Adrenal gland (tissue), 12 donors: ENCODE results near the gene HS2ST1. TPM values are rescaled to one million over a fixed set of nuclear protein-coding genes. Genes with fewer than 3 reads are reported as not detected.

Source experiments
- DNase-seq, 7 donors: peaks; one replicate each; pipeline ENCODE4 v3.0.0-alpha.2; 2019 to 2020
- H3K27ac ChIP-seq, 5 donors: fragments of 200-600 bp; sonication (generic) in 4 of 5; 1 replicate in 3 of 5; 2 replicates in 2 of 5; pipeline versions ENCODE4 v1.5.1 to v1.8.0; 2016 to 2020; ENCODE audit warnings: mild to moderate bottlenecking in 1 of 5
- H3K27me3 ChIP-seq: fragments of 200-600 bp; 2 replicates; pipeline ENCODE4 v1.8.0; 2021
- H3K36me3 ChIP-seq, 2 donors: fragments of 200-600 bp; replicated peaks in 1 of 2; 1 replicate in 1 of 2; 2 replicates in 1 of 2; pipeline versions ENCODE4 v1.5.1 to v1.8.0; 2018 to 2022
- H3K4me1 ChIP-seq, 2 donors: fragments of 200-600 bp; replicated peaks in 1 of 2; 1 replicate in 1 of 2; 2 replicates in 1 of 2; pipeline versions ENCODE4 v1.5.1 to v1.8.0; 2018 to 2021
- H3K4me3 ChIP-seq, 4 donors: fragments of 200-600 bp; sonication (generic) in 3 of 4; one replicate each; pipeline ENCODE4 v1.5.1; 2016 to 2018
- H3K9me3 ChIP-seq, 3 donors: fragments of 200-600 bp; sonication (generic) in 1 of 3; replicated peaks in 1 of 3; 1 replicate in 2 of 3; 2 replicates in 1 of 3; pipeline versions ENCODE4 v1.5.1 to v1.8.0; 2016 to 2021
- CTCF ChIP-seq, 6 experiments: fragments of 450-650 bp in 4 of 6; fragments of 200-600 bp in 2 of 6; sonication (generic) in 1 of 6; IDR thresholded peaks; 1 replicate in 5 of 6; 2 replicates in 1 of 6; pipeline versions ENCODE4 v1.5.1 to v1.8.0; 2016 to 2021; ENCODE audit warnings: antibody characterized with exemption in 6 of 6, mild to moderate bottlenecking in 2 of 6, moderate library complexity in 1 of 6
- POLR2A ChIP-seq, 2 donors: fragments of 450-650 bp; IDR thresholded peaks; one replicate each; pipeline ENCODE4 v1.6.1; 2017; ENCODE audit warnings: antibody characterized with exemption in 2 of 2, mild to moderate bottlenecking in 2 of 2, moderate library complexity in 1 of 2
- WGBS, 4 donors: extraction: QIAGEN DNeasy Blood & Tissue Kit in 2 of 4; methylation state at CpG; one replicate each; pipeline versions ENCODE4 v1.1.5 to v1.1.7; 2013 to 2017; 5-methylcytosine and 5-hydroxymethylcytosine counted together
- intact Hi-C, 2 donors: fragments of 100-400 bp; cut with DNase I; formaldehyde crosslinking; loops; one replicate each; pipeline versions ENCODE4 v1.14.1 to v1.15.0; 2022 to 2023
- polyA plus RNA-seq, 3 donors: library from polyadenylated mRNA; stranded (reverse); fragments of 200-250 nt in 2 of 3; fragments of 350-450 nt in 1 of 3; fragmentation: Illumina TruSeq in 1 of 3; extraction: RNeasy Lipid Tissue Mini Kit (QIAGEN cat#74804) in 1 of 3; gene quantifications; one replicate each; pipeline ENCODE4 v1.2.3, GENCODE V29; 2013 to 2014
- total RNA-seq, 9 donors: library from RNA; depleted of rRNA in 4 of 9; stranded (reverse); fragments of >200 nt in 4 of 9; fragments of 120-200 nt in 1 of 9; fragmentation: NEBNext Ultra II Directional in 1 of 9; extraction: Animal tissue kit (Norgen Biotek cat#: 25700) in 1 of 9; gene quantifications; one replicate each; pipeline versions ENCODE4 v1.1.0 to v1.2.4, GENCODE V29; 2013 to 2023
- donor health status: healthy with polysubstance abuse.
- donor health status: Bipolar disorder and iron deficiency.
- donor health status: DM: yes; HTN: yes; CAD: no.
- donor health status: DM: no; HTN: no; CAD: no.
- donor health status: DM: no; HTN: no; CAD: no.
- donor health status: DM: yes; HTN: yes; CAD: no.

Gene HS2ST1
- total and polyA plus RNA-seq, 12 donors, result 11.2 to 131 (median 46.5) TPM

DNA sequence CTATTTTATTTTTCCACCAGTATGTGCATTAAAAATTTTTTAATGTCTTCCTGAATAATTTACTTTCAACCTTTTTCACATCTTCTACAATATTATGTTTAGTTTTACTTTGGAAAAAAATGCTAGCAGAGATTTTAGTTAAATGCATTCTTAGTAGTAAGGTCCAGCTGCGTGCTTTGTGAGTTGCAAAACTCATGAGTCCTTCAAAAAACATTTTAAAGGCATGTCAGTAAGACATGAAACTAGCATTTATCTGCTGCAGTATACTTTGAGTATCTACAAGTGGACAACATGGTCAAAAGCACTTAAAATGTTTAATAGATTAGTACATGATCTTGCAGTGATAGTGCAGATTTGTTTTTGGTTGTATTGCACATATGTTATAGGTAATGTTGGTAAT is 139.0 kb downstream of the HS2ST1 start:
- TF ChIP-seq CTCF (IDR thresholded peaks at IDR 0.05) (no peak), POLR2A (IDR thresholded peaks at IDR 0.05) (no peak)
- DNase-seq, result no peak
- Histone ChIP-seq H3K4me1 (peaks cover 3 to 20% of the 10 kb centered on the region in 2 donors), H3K4me3 (no peak overlapping the region), H3K27me3 (no peaks in the 10 kb centered on the region), H3K36me3 (no peaks in the 10 kb centered on the region), H3K27ac (no peak overlapping the region), H3K9me3 (no peaks in the 10 kb centered on the region)
- 51 to 57% (median 53%) methylated on average over 1 of the region's 1 CpG for WGBS, 4 donors
- intact Hi-C loops, result no loop called here

GRCh38 chr1:87056974-87057373 is 142.5 kb downstream of the HS2ST1 start:
- Histone ChIP-seq H3K9me3 (no peaks in the 10 kb centered on the region), H3K27me3 (no peaks in the 10 kb centered on the region)
- TF ChIP-seq POLR2A (IDR thresholded peaks at IDR 0.05) (no peak), CTCF (IDR thresholded peaks at IDR 0.05) (no peak)

DNA sequence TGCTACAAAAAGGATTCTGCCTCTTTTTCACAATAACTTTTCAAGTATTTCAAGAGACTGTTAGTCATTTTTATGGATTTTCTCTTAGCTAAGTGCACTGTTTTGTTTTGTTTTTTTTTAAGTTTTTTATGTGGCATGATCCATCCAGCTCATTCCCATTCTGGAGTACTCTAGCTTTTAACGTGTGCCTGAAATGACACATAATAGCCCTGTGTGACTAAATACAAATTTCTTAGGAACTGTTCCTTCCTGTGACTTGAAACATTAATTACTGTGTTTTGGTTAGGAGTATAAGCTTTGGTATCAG is 143.9 kb downstream of the HS2ST1 start:
- intact Hi-C loops, result no loop called here
- no peak for DNase-seq
- no peaks in the 10 kb centered on the region for H3K27me3 ChIP-seq
- no peak overlapping the region for H3K4me3 ChIP-seq
- no peaks in the 10 kb centered on the region for H3K9me3 ChIP-seq
- 27 to 41% (median 32%) methylated on average over 1 of the region's 1 CpG for WGBS, 4 donors
- peak overlapping the region in 1 of 5 donors; percentile 25 for H3K27ac ChIP-seq
- peaks cover 0 to 15% of the 10 kb centered on the region in 2 donors for H3K4me1 ChIP-seq
- no peaks in the 10 kb centered on the region for H3K36me3 ChIP-seq
- TF ChIP-seq POLR2A (IDR thresholded peaks at IDR 0.05) (no peak), CTCF (IDR thresholded peaks at IDR 0.05) (no peak)

More at GRCh38 chr1:87056974-87057373, 142.5 kb downstream of the HS2ST1 start:
- Histone ChIP-seq H3K4me3 (no peak overlapping the region), H3K27ac (no peak overlapping the region), H3K36me3 (no peaks in the 10 kb centered on the region), H3K4me1 (peaks cover 0 to 16% of the 10 kb centered on the region in 2 donors)
- intact Hi-C loops, result no loop called here
- no peak for DNase-seq

DNA sequence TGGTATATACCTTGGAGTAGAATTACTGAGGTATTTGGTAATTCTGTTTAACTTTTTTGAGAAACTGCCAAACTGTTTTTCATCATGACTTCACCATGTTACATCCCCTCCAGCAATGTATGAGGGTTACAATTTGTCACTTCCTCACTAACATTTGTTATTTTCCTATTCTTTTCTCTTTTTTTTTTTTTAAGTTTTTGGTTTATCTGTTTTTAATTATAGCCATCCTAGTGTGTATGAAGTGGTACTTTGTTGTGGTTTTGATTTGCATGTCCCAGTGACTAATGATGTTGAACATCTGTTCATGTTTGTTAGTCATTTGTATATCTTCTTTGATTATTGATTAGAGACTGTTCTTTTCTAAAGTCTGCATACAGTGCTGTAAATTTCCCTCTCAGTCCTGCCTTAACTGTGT is 147.3 kb downstream of the HS2ST1 start:
- Histone ChIP-seq H3K36me3 (no peaks in the 10 kb centered on the region), H3K9me3 (no peaks in the 10 kb centered on the region), H3K4me3 (no peak overlapping the region), H3K27ac (no peak overlapping the region), H3K4me1 (peaks cover 0 to 13% of the 10 kb centered on the region in 2 donors), H3K27me3 (no peaks in the 10 kb centered on the region)
- DNase-seq, result no peak
- intact Hi-C loops, result no loop called here
- TF ChIP-seq POLR2A (IDR thresholded peaks at IDR 0.05), result no peak
- TF ChIP-seq CTCF (IDR thresholded peaks at IDR 0.05), result no peak
